GM12873 (cell line): ENCODE measurements around the gene IRGC.

Experiments used
- TF ChIP-seq, protein P1 (sequence below): IDR thresholded peaks from 2 replicates; pipeline ENCODE4 v1.5.1; 2012; ENCODE audit warnings: low read depth, mild to moderate bottlenecking, moderate library complexity, low read length, control low read depth; ENCODE audit not compliant: insufficient read depth; ENCODE audit errors: missing control alignments

IRGC gene

DNA sequence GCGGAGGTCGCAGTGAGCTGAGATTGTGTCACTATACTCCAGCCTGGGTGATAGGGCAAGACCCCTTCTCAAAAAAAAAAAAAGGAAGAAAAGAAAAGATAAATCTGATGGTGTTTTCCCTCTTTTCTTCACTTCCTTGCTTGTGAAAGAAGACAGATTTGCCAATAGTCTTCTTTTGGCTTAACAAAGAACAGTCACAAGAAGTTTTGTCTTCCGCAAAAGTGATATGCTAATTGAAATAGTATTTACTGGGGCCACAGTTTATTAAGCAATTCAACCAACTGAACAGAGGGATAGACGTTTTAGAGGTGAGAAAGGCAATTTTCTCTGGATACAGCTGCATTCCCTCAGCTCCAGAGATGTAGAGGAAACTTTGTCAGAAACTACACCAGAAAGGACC is 23.0 kb upstream of the IRGC start:
- TF ChIP-seq, protein P1, sequence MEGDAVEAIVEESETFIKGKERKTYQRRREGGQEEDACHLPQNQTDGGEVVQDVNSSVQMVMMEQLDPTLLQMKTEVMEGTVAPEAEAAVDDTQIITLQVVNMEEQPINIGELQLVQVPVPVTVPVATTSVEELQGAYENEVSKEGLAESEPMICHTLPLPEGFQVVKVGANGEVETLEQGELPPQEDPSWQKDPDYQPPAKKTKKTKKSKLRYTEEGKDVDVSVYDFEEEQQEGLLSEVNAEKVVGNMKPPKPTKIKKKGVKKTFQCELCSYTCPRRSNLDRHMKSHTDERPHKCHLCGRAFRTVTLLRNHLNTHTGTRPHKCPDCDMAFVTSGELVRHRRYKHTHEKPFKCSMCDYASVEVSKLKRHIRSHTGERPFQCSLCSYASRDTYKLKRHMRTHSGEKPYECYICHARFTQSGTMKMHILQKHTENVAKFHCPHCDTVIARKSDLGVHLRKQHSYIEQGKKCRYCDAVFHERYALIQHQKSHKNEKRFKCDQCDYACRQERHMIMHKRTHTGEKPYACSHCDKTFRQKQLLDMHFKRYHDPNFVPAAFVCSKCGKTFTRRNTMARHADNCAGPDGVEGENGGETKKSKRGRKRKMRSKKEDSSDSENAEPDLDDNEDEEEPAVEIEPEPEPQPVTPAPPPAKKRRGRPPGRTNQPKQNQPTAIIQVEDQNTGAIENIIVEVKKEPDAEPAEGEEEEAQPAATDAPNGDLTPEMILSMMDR = no peak

DNA sequence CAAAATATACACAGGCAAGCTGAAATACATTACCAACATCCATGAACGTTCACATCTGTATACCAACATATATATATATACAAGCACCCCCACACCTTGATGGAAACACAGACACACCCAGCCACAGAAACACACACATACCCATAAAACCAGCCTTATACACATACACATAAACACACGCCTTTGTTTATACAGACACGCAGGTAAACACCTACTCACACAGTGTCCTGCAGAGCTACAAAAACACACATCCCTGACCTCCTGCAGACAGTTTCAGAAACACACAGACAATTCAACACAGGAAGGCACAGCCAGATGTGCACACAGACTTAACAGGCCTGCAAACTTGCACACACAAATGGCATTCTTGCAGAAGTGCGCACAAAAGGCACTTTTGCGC is 21.3 kb upstream of the IRGC start:
- TF ChIP-seq, protein P1 = no peak

DNA sequence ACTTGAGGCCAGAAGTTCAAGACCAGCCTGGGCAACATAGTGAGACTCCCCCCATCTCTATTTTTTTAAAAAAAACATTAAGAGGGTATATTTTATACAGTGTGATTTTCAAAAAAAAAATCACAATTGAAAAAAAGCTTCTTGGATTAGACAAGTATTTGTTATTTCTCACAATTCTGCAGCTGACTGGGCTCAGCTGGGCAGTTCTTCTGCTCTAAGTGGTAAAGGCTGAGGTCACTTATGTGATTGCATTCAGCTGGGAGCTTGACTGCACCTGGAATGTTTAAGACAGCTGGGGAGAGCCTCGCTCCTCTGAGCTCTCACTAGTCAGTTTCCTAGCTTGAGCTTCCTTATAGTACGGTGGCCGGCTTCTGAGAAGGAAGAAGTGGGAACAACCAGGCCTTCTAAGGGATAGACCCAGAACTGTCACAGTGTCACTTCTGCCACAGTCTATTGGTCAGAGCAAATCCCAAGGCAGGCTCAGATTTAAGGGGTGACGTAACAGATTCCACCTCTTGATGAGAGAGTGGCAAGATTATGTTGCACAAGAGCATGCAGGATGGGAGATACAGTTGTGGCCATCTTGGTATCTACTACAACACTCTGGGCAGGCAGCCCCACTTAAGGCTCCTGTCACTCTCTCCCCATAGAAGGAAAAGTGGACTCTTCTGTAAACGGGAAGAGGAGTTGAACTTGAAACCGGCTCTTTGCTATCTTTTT is 19.7 kb upstream of the IRGC start:
- TF ChIP-seq, protein P1 = no peak

DNA sequence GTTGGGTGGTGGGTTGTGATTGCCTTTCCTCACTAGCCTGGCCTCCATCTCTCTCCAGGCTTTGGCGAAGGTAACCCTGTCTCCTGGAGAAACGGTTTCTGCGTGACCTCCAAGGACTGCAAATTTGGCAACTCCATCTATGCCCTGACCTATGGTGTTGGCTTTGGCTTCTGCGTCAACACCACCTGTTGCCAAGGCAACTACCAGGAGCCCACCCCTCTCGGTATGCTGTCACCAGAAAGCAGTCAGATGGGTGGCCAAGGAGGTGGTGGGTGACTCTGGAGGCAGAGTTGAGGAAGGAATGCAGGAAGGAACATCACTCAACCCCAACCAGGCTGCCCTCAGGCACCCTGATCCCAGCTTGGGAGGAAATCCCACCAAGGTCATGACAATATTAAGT is 18.6 kb upstream of the IRGC start:
- TF ChIP-seq, protein P1 = no peak

DNA sequence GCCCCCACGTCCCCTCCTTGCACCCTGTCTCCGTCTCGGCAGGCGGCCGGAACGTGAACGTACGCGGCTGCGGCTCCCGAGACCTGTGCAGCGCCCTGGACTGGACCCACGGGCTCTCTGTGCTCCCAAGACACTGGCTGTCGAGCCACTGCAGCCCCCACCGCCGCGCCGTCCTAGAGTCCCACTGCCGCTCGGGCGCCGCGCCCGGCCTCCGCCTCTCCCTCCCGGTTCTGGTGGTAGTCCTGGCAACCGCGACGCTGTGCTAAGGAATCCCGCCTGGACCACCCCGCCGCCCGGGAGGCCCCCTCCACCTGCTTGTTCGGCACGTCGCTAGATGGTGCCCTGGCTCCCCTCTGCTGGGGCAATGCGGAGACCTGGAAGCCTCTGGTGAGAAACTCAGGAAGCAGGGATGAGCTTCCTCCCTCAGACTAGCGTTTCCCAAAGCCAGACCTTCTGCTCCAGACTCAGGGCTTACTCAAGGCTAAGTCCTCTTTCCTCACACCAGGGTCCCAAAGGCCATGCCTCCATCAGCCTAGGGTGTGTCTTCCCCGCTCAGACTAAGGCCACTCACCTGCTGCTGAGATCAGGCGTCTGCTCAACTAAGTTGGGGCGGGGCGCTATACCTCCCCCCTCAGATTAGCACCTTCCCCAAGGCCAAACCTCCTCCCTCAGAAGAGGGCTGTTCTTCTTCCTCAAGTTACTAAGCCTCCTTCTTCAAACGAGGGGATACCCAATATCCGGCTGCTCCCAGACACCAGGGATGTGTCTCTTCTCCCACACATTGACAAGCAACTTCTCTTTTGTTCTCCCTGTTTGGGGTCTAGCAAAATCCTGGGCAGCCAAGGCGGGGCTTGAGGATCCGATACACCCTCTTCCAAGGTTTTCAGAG is 16.1 kb upstream of the IRGC start:
- TF ChIP-seq, protein P1 = no peak

DNA sequence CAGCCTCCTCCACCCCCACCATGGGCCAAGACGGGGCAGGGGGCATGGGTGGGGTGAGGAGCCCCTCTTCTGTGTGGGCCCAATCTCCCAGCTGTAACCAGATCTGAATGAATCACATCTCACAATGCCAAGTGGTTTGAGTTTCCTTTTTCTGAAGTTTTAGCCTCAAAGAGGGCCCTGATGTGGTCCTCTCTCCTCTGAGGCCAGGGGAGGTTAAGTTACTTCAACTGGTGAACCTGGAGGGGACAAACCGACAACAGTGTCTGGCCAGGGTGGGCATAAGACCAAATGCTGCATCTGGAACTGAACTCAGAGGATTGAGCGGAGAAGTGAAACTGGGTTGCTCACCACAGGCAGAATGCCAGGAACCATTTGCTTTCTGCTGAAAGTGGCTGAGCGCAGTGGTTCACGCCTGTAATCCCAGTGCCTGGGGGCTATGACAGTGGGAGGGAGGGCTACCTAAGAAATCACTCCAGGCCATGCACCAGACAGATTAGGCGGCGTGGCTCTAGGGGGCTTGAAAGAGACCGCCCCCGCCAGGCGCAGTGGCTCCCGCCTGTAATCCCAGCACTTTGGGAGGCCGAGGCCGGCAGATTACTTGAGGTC is 15.4 kb upstream of the IRGC start:
- TF ChIP-seq, protein P1 = no peak
